SU-DHL-6 (cell line): Measurements from ENCODE around the gene BCAP31.
"Not testable (repeated sequence)": the region's sequence is repeated elsewhere in the genome, so short reads cannot be mapped to it uniquely, and the experiment has no call there.

ENCODE experiments used
- EZH2phosphoT487 ChIP-seq: fragments of 200-600 bp; sonication (generic), shearing (Covaris generic); conservative IDR thresholded peaks from 2 replicates; pipeline ENCODE4 v1.6.1; 2018; ENCODE audit warnings: mild to moderate bottlenecking, antibody characterized with exemption, low read length, moderate library complexity, mixed read lengths
- TF ChIP-seq, protein P1 (sequence below): fragments of 200-600 bp; sonication (generic); IDR thresholded peaks from one replicate; pipeline ENCODE4 v1.5.1; 2017; ENCODE audit warnings: antibody characterized with exemption, mild to moderate bottlenecking, low read length, moderate library complexity; ENCODE audit not compliant: insufficient read depth, poor library complexity, severe bottlenecking

DNA sequence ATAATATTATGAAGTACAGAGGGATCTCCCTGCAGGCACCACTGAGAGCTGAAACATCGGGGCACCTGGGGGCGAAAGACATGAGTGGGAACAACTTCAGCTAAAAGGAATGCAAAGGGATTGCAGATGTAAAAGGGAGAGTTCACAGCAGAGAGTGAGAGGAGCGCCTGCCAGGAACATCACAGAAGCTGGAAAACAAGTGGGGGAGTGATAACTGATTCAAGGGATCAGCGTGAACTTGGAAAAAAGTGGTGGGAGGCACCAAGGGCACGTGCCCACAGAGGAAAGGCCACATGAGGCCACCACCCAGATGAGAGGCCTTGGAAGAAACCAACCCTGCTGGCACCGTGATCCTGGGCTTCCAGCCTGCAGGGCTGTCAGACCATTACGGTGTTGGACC, 24.8 kb upstream of the BCAP31 start:
- TF ChIP-seq, protein P1, sequence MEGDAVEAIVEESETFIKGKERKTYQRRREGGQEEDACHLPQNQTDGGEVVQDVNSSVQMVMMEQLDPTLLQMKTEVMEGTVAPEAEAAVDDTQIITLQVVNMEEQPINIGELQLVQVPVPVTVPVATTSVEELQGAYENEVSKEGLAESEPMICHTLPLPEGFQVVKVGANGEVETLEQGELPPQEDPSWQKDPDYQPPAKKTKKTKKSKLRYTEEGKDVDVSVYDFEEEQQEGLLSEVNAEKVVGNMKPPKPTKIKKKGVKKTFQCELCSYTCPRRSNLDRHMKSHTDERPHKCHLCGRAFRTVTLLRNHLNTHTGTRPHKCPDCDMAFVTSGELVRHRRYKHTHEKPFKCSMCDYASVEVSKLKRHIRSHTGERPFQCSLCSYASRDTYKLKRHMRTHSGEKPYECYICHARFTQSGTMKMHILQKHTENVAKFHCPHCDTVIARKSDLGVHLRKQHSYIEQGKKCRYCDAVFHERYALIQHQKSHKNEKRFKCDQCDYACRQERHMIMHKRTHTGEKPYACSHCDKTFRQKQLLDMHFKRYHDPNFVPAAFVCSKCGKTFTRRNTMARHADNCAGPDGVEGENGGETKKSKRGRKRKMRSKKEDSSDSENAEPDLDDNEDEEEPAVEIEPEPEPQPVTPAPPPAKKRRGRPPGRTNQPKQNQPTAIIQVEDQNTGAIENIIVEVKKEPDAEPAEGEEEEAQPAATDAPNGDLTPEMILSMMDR, result not testable (repeated sequence)
- not testable (repeated sequence) for TF ChIP-seq EZH2phosphoT487
